ENCODE data around the gene GRIK5. TPM values are rescaled to one million over a fixed set of nuclear protein-coding genes. Genes with fewer than 3 reads are reported as not detected.
A peak's percentile ranks its signal among the peaks of the same experiment; 100 is the strongest.

Gene GRIK5
- total RNA-seq, 1 experiment from 2014 or later = 0.61 TPM

- no peak for DNase-seq
- Mint-ChIP-seq H3K9me3 (ENCODE audit: low read depth, unreplicated experiment) (no peaks in the 10 kb centered on the region), H3K27me3 (ENCODE audit: unreplicated experiment) (peaks cover 66% of the 10 kb centered on the region), H3K36me3 (ENCODE audit: insufficient read depth, unreplicated experiment) (no peaks in the 10 kb centered on the region), H3K4me1 (ENCODE audit: low read depth, unreplicated experiment) (no peaks in the 10 kb centered on the region), H3K4me3 (ENCODE audit: low read depth, unreplicated experiment) (no peak overlapping the region), H3K27ac (ENCODE audit: unreplicated experiment) (no peak overlapping the region)
- intact Hi-C loops (cut with micrococcal nuclease; ENCODE audit: unreplicated experiment) = no loop called here
- CTCF ChIA-PET = no interaction called here
- no peak for TF ChIP-seq CTCF (IDR thresholded peaks at IDR 0.05; ENCODE audit: unreplicated experiment)
- no TSS peak for BruUV-seq (replicated peaks)
Observed at GRCh38 chr19:41967054-41967783, 102.8 kb downstream of the GRIK5 start.

- no TSS peak for BruUV-seq (replicated peaks)
Observed at GRCh38 chr19:41965106-41965505, 104.9 kb downstream of the GRIK5 start.

GRCh38 chr19:41960973-41961372, 109.0 kb downstream of the GRIK5 start:
- no peak for TF ChIP-seq CTCF (IDR thresholded peaks at IDR 0.05; ENCODE audit: unreplicated experiment)
- CTCF ChIA-PET = interaction anchor here (0.7 kb wide), 1 partner anchor 46 kb away, joined by 8 read pairs; no protein-coding TSS in a partner anchor
- DNase-seq = no peak
- peaks cover 5% of the 10 kb centered on the region for H3K27me3 Mint-ChIP-seq (ENCODE audit: unreplicated experiment)
- H3K27ac Mint-ChIP-seq (ENCODE audit: unreplicated experiment) = no peak overlapping the region
- intact Hi-C loops (cut with micrococcal nuclease; ENCODE audit: unreplicated experiment) = no loop called here
- H3K9me3 Mint-ChIP-seq (ENCODE audit: low read depth, unreplicated experiment) = no peaks in the 10 kb centered on the region
- H3K4me1 Mint-ChIP-seq (ENCODE audit: low read depth, unreplicated experiment) = peaks cover 23% of the 10 kb centered on the region
- no peak overlapping the region for H3K4me3 Mint-ChIP-seq (ENCODE audit: low read depth, unreplicated experiment)
- H3K36me3 Mint-ChIP-seq (ENCODE audit: insufficient read depth, unreplicated experiment) = peaks cover 24% of the 10 kb centered on the region
- BruUV-seq (replicated peaks) = no TSS peak

More at GRCh38 chr19:41965106-41965505, 104.9 kb downstream of the GRIK5 start:
- Mint-ChIP-seq H3K9me3 (ENCODE audit: low read depth, unreplicated experiment) (no peaks in the 10 kb centered on the region), H3K27me3 (ENCODE audit: unreplicated experiment) (peaks cover 46% of the 10 kb centered on the region), H3K4me3 (ENCODE audit: low read depth, unreplicated experiment) (no peak overlapping the region), H3K4me1 (ENCODE audit: low read depth, unreplicated experiment) (no peaks in the 10 kb centered on the region), H3K27ac (ENCODE audit: unreplicated experiment) (no peak overlapping the region), H3K36me3 (ENCODE audit: insufficient read depth, unreplicated experiment) (no peaks in the 10 kb centered on the region)
- TF ChIP-seq CTCF (IDR thresholded peaks at IDR 0.05; ENCODE audit: unreplicated experiment) = no peak
- CTCF ChIA-PET = interaction anchor here (0.5 to 0.7 kb wide), 4 partner anchors 23 to 1041 kb away, joined by 3 to 5 read pairs (median 4); no protein-coding TSS in a partner anchor
- intact Hi-C loops (cut with micrococcal nuclease; ENCODE audit: unreplicated experiment) = no loop called here
- DNase-seq = no peak

GRCh38 chr19:41959056-41960053, 110.7 kb downstream of the GRIK5 start, which contains the start of gene RABAC1:
TSS of gene RABAC1 (minus strand) at chr19:41959321. CDS start at chr19:41959292, 29 bp downstream.
- H3K36me3 Mint-ChIP-seq (ENCODE audit: insufficient read depth, unreplicated experiment) = peaks cover 24% of the 10 kb centered on the region
- H3K4me3 Mint-ChIP-seq (ENCODE audit: low read depth, unreplicated experiment) = peak within 1 kb of the TSS; percentile 80
- H3K9me3 Mint-ChIP-seq (ENCODE audit: low read depth, unreplicated experiment) = no peaks in the 10 kb centered on the region
- TF ChIP-seq CTCF (IDR thresholded peaks at IDR 0.05; ENCODE audit: unreplicated experiment) = no peak
- H3K27ac Mint-ChIP-seq (ENCODE audit: unreplicated experiment) = peak within 1 kb of the TSS; percentile 68
- no TSS peak for BruUV-seq (replicated peaks)
- DNase-seq = peak; percentile 93
- intact Hi-C loops (cut with micrococcal nuclease; ENCODE audit: unreplicated experiment) = loop anchor here (10.0 kb wide), 1 partner anchor 165 kb away; the partner anchor contains the start of gene CEACAM3
- H3K4me1 Mint-ChIP-seq (ENCODE audit: low read depth, unreplicated experiment) = peaks cover 23% of the 10 kb centered on the region
- no peaks in the 10 kb centered on the region for H3K27me3 Mint-ChIP-seq (ENCODE audit: unreplicated experiment)
- CTCF ChIA-PET = interaction anchor here (0.6 to 2.7 kb wide), 6 partner anchors 24 to 167 kb away, joined by 3 to 9 read pairs (median 5); no protein-coding TSS in a partner anchor
